Activated T-helper 17 cell treated with anti-CD3 and anti-CD28 coated beads, Interleukin-2, amount 50 U/mL, for 72 hours (primary cell): Measurements from ENCODE around the gene BAHCC1. TPM values are rescaled to one million over a fixed set of nuclear protein-coding genes. Genes with fewer than 3 reads are reported as not detected.
"Not testable (repeated sequence)": the region's sequence is repeated elsewhere in the genome, so short reads cannot be mapped to it uniquely, and the experiment has no call there.

ENCODE experiments used
- ATAC-seq: fragments of 150-1000 bp; cut with Tn5 transposase; replicated peaks from 2 replicates; pipeline ENCODE4 v1.10.0; 2021; ENCODE audit warnings: mild to moderate bottlenecking, moderate library complexity
- H3K27ac Mint-ChIP-seq: one replicate; pipeline ENCODE4 v1.8.0; 2022; ENCODE audit warnings: mixed read lengths
- H3K27me3 Mint-ChIP-seq: one replicate; pipeline ENCODE4 v1.8.0; 2022; ENCODE audit warnings: mixed read lengths
- H3K36me3 Mint-ChIP-seq: one replicate; pipeline ENCODE4 v1.8.0; 2022; ENCODE audit warnings: low read depth, mild to moderate bottlenecking, mixed read lengths
- H3K4me1 Mint-ChIP-seq: one replicate; pipeline ENCODE4 v1.8.0; 2022; ENCODE audit warnings: mixed read lengths
- H3K4me3 Mint-ChIP-seq: one replicate; pipeline ENCODE4 v1.8.0; 2022; ENCODE audit warnings: mild to moderate bottlenecking, mixed read lengths
- H3K9me3 Mint-ChIP-seq: one replicate; pipeline ENCODE4 v1.8.0; 2022; ENCODE audit warnings: mixed read lengths
- total RNA-seq, 2 donors: library from RNA; stranded (reverse); gene quantifications; one replicate each; pipeline ENCODE4 v1.2.3, GENCODE V29; 2022

The BAHCC1 gene
- total RNA-seq = under 1 TPM in 1 of 2 donors, not detected in 1; 0.26 TPM

- Mint-ChIP-seq H3K4me1 (peaks cover 8% of the 10 kb centered on the region), H3K36me3 (peaks cover 24% of the 10 kb centered on the region), H3K9me3 (no peaks in the 10 kb centered on the region), H3K27me3 (peaks cover 35% of the 10 kb centered on the region), H3K27ac (no peak within 1 kb of the TSS), H3K4me3 (peak within 1 kb of the TSS; percentile 57)
- ATAC-seq = peak; percentile 89
Observed at GRCh38 chr17:81394921-81395599, at the start of gene BAHCC1. TSS of gene BAHCC1 (plus strand) at chr17:81395457. CDS start at chr17:81399740, 4,283 bp downstream.

GRCh38 chr17:81346090-81346907 lies 49.0 kb upstream of the BAHCC1 start:
- Mint-ChIP-seq H3K27me3 (peaks cover 14% of the 10 kb centered on the region), H3K36me3 (peaks cover 10% of the 10 kb centered on the region), H3K4me1 (peaks cover 5% of the 10 kb centered on the region), H3K27ac (no peak overlapping the region), H3K9me3 (no peaks in the 10 kb centered on the region), H3K4me3 (peak overlapping the region; percentile 26)
- peak; percentile 95 for ATAC-seq

- Mint-ChIP-seq H3K36me3 (peaks cover 10% of the 10 kb centered on the region), H3K4me3 (no peak overlapping the region), H3K27ac (no peak overlapping the region), H3K27me3 (peaks cover 14% of the 10 kb centered on the region), H3K4me1 (peaks cover 5% of the 10 kb centered on the region), H3K9me3 (no peaks in the 10 kb centered on the region)
- no peak for ATAC-seq
Observed at GRCh38 chr17:81346908-81347349, 48.3 kb upstream of the BAHCC1 start.

- H3K27me3 Mint-ChIP-seq = peaks cover 10% of the 10 kb centered on the region
- no peaks in the 10 kb centered on the region for H3K9me3 Mint-ChIP-seq
- peaks cover 10% of the 10 kb centered on the region for H3K36me3 Mint-ChIP-seq
- H3K27ac Mint-ChIP-seq = no peak overlapping the region
- ATAC-seq = no peak
- peaks cover 5% of the 10 kb centered on the region for H3K4me1 Mint-ChIP-seq
- H3K4me3 Mint-ChIP-seq = no peak overlapping the region
Observed at GRCh38 chr17:81347437-81347836, 47.8 kb upstream of the BAHCC1 start.

- Mint-ChIP-seq H3K4me1 (peaks cover 5% of the 10 kb centered on the region), H3K36me3 (peaks cover 6% of the 10 kb centered on the region), H3K27me3 (peaks cover 10% of the 10 kb centered on the region), H3K27ac (no peak overlapping the region), H3K4me3 (no peak overlapping the region), H3K9me3 (no peaks in the 10 kb centered on the region)
- ATAC-seq = no peak
Observed at GRCh38 chr17:81348097-81349055, 46.9 kb upstream of the BAHCC1 start.

GRCh38 chr17:81349397-81350319 lies 45.6 kb upstream of the BAHCC1 start:
- H3K4me1 Mint-ChIP-seq = peaks cover under 1% of the 10 kb centered on the region
- H3K36me3 Mint-ChIP-seq = peaks cover under 1% of the 10 kb centered on the region
- no peaks in the 10 kb centered on the region for H3K9me3 Mint-ChIP-seq
- no peak overlapping the region for H3K4me3 Mint-ChIP-seq
- no peak overlapping the region for H3K27ac Mint-ChIP-seq
- no peak for ATAC-seq
- no peaks in the 10 kb centered on the region for H3K27me3 Mint-ChIP-seq

GRCh38 chr17:81350320-81350890 lies 44.9 kb upstream of the BAHCC1 start:
- Mint-ChIP-seq H3K4me1 (no peaks in the 10 kb centered on the region), H3K36me3 (no peaks in the 10 kb centered on the region), H3K4me3 (no peak overlapping the region), H3K27me3 (no peaks in the 10 kb centered on the region), H3K9me3 (no peaks in the 10 kb centered on the region), H3K27ac (no peak overlapping the region)
- ATAC-seq = no peak

- H3K27me3 Mint-ChIP-seq, H3K27ac Mint-ChIP-seq, H3K4me1 Mint-ChIP-seq, H3K36me3 Mint-ChIP-seq, H3K9me3 Mint-ChIP-seq, ATAC-seq, H3K4me3 Mint-ChIP-seq: not testable (repeated sequence)
Observed at GRCh38 chr17:81351329-81352052, 43.8 kb upstream of the BAHCC1 start.

- not testable (repeated sequence) for H3K36me3 Mint-ChIP-seq
Observed at GRCh38 chr17:81352056-81352455, 43.2 kb upstream of the BAHCC1 start.

GRCh38 chr17:81354252-81354953 lies 40.9 kb upstream of the BAHCC1 start:
- Mint-ChIP-seq H3K36me3 (no peaks in the 10 kb centered on the region), H3K4me3 (no peak overlapping the region), H3K9me3 (no peaks in the 10 kb centered on the region), H3K27ac (no peak overlapping the region), H3K4me1 (no peaks in the 10 kb centered on the region), H3K27me3 (peaks cover 8% of the 10 kb centered on the region)
- ATAC-seq = no peak

More at GRCh38 chr17:81352056-81352455, 43.2 kb upstream of the BAHCC1 start:
- not testable (repeated sequence) for ATAC-seq, H3K4me1 Mint-ChIP-seq, H3K27me3 Mint-ChIP-seq, H3K9me3 Mint-ChIP-seq, H3K4me3 Mint-ChIP-seq, H3K27ac Mint-ChIP-seq

GRCh38 chr17:81354954-81355347 lies 40.3 kb upstream of the BAHCC1 start:
- Mint-ChIP-seq H3K27ac (no peak overlapping the region), H3K4me1 (no peaks in the 10 kb centered on the region), H3K9me3 (no peaks in the 10 kb centered on the region), H3K36me3 (no peaks in the 10 kb centered on the region), H3K27me3 (peaks cover 8% of the 10 kb centered on the region), H3K4me3 (no peak overlapping the region)
- no peak for ATAC-seq

GRCh38 chr17:81359218-81359617 lies 36.0 kb upstream of the BAHCC1 start:
- Mint-ChIP-seq H3K27me3 (peaks cover 32% of the 10 kb centered on the region), H3K9me3 (no peaks in the 10 kb centered on the region), H3K27ac (no peak overlapping the region), H3K4me1 (peaks cover 5% of the 10 kb centered on the region), H3K4me3 (no peak overlapping the region), H3K36me3 (no peaks in the 10 kb centered on the region)
- no peak for ATAC-seq
